Omental fat pad (tissue), 4 donors: ENCODE measurements around the gene BMPR1B. TPM values are rescaled to one million over a fixed set of nuclear protein-coding genes. Genes with fewer than 3 reads are reported as not detected.

Experiments used
- ATAC-seq: fragments of 150-250 bp; one replicate; pipeline ENCODE4 v1.9.1; 2016; ENCODE audit warnings: mild to moderate bottlenecking, moderate library complexity; ENCODE audit not compliant: low FRiP score
- DNase-seq: peaks from one replicate; pipeline ENCODE4 v3.0.0-alpha.2; 2019; ENCODE audit warnings: low spot score
- CTCF ChIP-seq, 3 donors: fragments of 450-650 bp; IDR thresholded peaks; one replicate each; pipeline ENCODE4 v1.5.1; 2016 to 2017; ENCODE audit warnings: antibody characterized with exemption in 3 of 3, mild to moderate bottlenecking in 3 of 3, moderate library complexity in 2 of 3
- total RNA-seq, 4 donors: library from RNA; depleted of rRNA; stranded (reverse); fragments of >200 nt; gene quantifications; one replicate each; pipeline ENCODE4 v1.1.0, GENCODE V29; 2016

The BMPR1B gene
- total RNA-seq, 4 donors from 2014 or later, result 0.19 to 1.9 (median 1.3) TPM

- ATAC-seq (no peak), DNase-seq (no peak)
- no peak for TF ChIP-seq CTCF (IDR thresholded peaks at IDR 0.05)
Observed at GRCh38 chr4:94927696-94928095, 169.9 kb downstream of the BMPR1B start.

DNA sequence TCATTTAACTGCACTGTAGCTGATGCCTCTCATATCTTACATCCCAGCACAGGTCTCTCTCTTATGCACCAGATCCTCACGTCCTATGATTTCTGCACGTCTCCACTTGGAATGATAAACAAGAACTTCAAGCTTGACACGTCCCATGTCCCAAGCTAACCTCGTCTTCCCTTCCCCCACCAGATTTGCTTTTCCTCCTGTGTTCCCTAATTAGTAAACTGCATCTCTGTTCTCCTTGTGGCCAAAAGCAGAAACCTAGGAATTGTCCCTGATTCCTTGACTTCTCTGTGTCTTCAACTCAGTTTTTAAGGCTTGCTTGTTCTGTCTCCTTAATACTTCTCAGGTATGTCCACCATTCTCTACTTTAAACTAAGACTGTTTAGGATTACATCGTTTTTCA is 171.9 kb downstream of the BMPR1B start:
- DNase-seq, result no peak
- ATAC-seq, result no peak
- no peak for TF ChIP-seq CTCF (IDR thresholded peaks at IDR 0.05)

DNA sequence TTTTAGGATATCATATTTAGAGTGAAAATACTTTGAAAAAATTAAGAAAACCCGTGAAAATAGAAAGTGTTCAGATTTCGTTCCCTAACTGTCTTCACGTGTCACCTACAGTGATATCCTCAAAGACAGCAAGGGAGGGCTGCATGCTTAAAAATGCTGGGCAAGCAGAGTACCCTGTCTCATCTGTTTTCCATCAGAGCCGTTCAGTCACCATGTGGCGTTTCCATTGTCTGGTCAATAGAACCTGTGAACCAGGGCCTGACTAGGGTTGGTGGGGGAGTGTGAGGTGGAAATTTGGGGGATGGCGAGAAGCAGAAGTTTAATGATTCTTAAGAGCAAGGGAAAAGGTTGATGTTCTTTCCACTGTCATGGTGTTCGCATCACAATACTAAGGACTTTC is 173.9 kb downstream of the BMPR1B start:
- DNase-seq (no peak), ATAC-seq (no peak)
- TF ChIP-seq CTCF (IDR thresholded peaks at IDR 0.05), result no peak

DNA sequence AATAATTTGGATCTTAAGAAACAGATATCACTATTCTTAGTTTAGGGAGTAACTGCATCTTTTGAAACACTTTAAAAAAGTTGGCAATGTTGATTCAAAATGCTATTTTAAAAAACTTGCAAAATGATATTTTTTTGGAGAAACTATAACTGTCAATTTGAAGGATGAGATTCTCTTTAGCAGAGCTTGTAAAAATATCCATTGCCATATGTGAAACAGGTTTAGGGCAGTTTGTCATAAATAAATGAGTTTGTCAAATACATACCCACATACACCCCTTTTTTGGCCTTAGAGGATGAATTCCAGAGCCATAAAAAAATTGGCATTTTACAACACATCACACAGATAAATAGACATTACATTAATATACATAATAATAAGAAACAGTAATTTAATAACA is 174.6 kb downstream of the BMPR1B start:
- DNase-seq (no peak), ATAC-seq (no peak)
- no peak for TF ChIP-seq CTCF (IDR thresholded peaks at IDR 0.05)

- TF ChIP-seq CTCF (IDR thresholded peaks at IDR 0.05), result no peak
- DNase-seq, result no peak
- no peak for ATAC-seq
Observed at GRCh38 chr4:94933799-94934198, 176.0 kb downstream of the BMPR1B start.

GRCh38 chr4:94934201-94934600 is 176.4 kb downstream of the BMPR1B start:
- no peak for TF ChIP-seq CTCF (IDR thresholded peaks at IDR 0.05)
- DNase-seq, result no peak
- no peak for ATAC-seq

DNA sequence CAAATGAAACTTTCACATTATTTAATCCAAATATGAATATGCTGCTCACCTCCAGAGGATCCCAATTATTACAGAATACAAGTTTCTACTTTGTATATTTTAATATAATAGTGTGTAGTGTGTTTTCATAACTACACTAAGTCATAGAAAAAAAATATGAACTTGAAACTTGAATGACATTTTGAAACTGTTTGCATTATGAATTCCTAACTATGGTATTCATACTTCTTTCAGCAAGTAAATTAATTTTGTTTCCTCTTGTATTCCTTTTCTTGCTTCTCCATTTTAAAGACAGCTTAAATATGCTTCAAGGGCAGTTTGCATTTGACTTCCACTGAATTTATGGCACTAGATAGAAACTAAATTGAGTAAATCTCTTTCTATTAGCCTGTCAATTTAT is 177.1 kb downstream of the BMPR1B start:
- no peak for TF ChIP-seq CTCF (IDR thresholded peaks at IDR 0.05)
- DNase-seq (no peak), ATAC-seq (no peak)
